Cardiac muscle cell (in vitro differentiated cells and primary cell): ENCODE measurements around the gene WDFY4. TPM values are rescaled to one million over a fixed set of nuclear protein-coding genes. Genes with fewer than 3 reads are reported as not detected.

Experiments
- DNase-seq, 2 donors: peaks; one replicate each; pipeline versions ENCODE4 v3.0.0 to v3.0.0-alpha.2; 2010 to 2017; ENCODE audit warnings: low read depth in 1 of 2, low spot score in 1 of 2
- H3K27ac ChIP-seq: fragments of 200-600 bp; sonication (generic); 2 replicates; pipeline ENCODE4 v1.5.1; 2016
- H3K27me3 ChIP-seq: fragments of 200-600 bp; sonication (generic); 2 replicates; pipeline ENCODE4 v1.6.0; 2016; ENCODE audit warnings: control low read depth
- H3K36me3 ChIP-seq: fragments of 200-600 bp; sonication (generic); 2 replicates; pipeline ENCODE4 v1.5.1; 2016; ENCODE audit warnings: control low read depth
- H3K4me1 ChIP-seq: fragments of 200-600 bp; sonication (generic); 2 replicates; pipeline ENCODE4 v1.8.1; 2017; ENCODE audit warnings: low read depth, mild to moderate bottlenecking, mixed run types
- H3K4me3 ChIP-seq: fragments of 200-600 bp; sonication (generic); 2 replicates; pipeline ENCODE4 v1.5.1; 2016; ENCODE audit warnings: mild to moderate bottlenecking
- H3K9me3 ChIP-seq: fragments of 200-600 bp; sonication (generic); 2 replicates; pipeline ENCODE4 v1.5.1; 2017; ENCODE audit warnings: low read depth, mild to moderate bottlenecking, control low read depth
- polyA plus RNA-seq: library from polyadenylated mRNA; unstranded; fragments of >200 nt; fragmentation: Nextera tagmentation; extraction: Ambion mirVana; gene quantifications from 2 replicates; pipeline ENCODE4 v1.2.1, GENCODE V29; 2016
- total RNA-seq: library from RNA; depleted of rRNA; stranded (reverse); fragments of >200 nt; gene quantifications from 2 replicates; pipeline ENCODE4 v1.2.3, GENCODE V29; 2016
- TF ChIP-seq, protein P1 (sequence below): IDR thresholded peaks from 2 replicates; pipeline ENCODE4 v1.5.1; 2012; ENCODE audit warnings: low read depth, mild to moderate bottlenecking, low read length

Gene WDFY4
- total and polyA plus RNA-seq, 2 experiments from 2014 or later: not detected

DNA sequence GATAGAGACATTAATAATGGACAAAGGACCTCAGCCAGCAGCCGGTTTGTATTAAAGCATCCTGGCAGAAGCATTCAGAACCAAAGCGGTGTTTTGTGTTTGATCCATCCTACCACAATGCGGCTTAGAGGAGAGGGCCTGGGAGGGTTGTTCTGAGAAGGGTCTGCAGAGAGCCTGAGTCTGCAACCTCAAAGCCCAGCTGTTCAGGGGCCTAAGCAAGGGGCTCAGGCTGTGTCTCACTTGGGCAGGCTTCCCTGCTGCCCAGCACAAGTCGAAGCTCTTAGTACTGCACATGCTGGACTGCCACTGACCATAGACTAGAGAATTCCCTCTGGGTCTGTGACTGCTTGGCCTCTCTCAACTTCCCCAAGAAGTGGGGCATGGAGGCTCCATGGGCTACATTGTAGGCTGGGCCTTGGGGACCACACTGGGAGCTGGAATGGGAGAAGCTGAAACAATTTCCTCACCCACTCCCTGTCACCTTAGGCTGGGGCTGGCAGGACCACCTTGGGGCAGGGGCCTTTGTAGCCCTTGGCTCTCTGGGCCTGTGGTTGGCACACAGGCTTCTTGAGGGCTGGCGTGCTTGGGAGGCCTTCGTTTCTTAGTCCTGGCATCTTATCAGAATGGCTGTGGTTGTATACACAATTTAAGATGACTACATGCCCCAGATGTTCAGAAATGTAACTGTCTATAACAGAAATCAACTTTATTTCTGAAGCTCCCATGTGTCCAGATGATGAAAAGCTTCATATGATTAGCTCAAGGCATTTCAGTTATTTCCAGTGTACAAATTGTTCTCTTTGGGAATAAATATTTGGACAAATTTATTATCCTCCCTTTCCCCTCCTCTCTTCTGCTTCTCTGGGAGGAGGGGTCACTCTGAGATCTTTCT, 210.5 kb downstream of the WDFY4 start:
- Histone ChIP-seq H3K36me3 (no peaks in the 10 kb centered on the region), H3K9me3 (no peaks in the 10 kb centered on the region), H3K27ac (no peak overlapping the region), H3K4me3 (no peak overlapping the region), H3K27me3 (no peaks in the 10 kb centered on the region), H3K4me1 (no peaks in the 10 kb centered on the region)
- TF ChIP-seq, protein P1, sequence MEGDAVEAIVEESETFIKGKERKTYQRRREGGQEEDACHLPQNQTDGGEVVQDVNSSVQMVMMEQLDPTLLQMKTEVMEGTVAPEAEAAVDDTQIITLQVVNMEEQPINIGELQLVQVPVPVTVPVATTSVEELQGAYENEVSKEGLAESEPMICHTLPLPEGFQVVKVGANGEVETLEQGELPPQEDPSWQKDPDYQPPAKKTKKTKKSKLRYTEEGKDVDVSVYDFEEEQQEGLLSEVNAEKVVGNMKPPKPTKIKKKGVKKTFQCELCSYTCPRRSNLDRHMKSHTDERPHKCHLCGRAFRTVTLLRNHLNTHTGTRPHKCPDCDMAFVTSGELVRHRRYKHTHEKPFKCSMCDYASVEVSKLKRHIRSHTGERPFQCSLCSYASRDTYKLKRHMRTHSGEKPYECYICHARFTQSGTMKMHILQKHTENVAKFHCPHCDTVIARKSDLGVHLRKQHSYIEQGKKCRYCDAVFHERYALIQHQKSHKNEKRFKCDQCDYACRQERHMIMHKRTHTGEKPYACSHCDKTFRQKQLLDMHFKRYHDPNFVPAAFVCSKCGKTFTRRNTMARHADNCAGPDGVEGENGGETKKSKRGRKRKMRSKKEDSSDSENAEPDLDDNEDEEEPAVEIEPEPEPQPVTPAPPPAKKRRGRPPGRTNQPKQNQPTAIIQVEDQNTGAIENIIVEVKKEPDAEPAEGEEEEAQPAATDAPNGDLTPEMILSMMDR: no peak
- DNase-seq: no peak

DNA sequence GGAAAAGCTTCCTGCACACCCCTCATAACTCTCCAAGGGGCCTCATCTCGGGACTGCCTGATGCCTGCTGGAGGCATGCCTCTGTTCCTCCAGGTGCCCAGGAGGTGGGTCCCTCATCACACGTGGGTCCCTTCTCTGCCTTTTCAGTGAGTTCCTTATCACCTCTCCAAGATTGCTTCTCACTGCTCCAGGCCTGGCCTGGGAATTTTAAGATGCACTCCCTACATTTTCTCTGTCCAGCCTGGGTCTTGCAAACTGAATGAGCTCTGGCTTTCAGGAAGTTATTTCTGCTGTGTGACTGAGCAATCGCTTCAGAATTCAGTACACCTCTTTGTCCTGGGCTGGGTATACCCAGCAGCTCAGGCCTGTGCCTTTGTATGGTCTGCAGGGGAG, 211.1 kb downstream of the WDFY4 start:
- TF ChIP-seq, protein P1: no peak
- no peaks in the 10 kb centered on the region for H3K36me3 ChIP-seq
- H3K27ac ChIP-seq: no peak overlapping the region
- no peak overlapping the region for H3K4me3 ChIP-seq
- no peaks in the 10 kb centered on the region for H3K4me1 ChIP-seq
- no peak for DNase-seq
- no peaks in the 10 kb centered on the region for H3K9me3 ChIP-seq
- H3K27me3 ChIP-seq: no peaks in the 10 kb centered on the region

DNA sequence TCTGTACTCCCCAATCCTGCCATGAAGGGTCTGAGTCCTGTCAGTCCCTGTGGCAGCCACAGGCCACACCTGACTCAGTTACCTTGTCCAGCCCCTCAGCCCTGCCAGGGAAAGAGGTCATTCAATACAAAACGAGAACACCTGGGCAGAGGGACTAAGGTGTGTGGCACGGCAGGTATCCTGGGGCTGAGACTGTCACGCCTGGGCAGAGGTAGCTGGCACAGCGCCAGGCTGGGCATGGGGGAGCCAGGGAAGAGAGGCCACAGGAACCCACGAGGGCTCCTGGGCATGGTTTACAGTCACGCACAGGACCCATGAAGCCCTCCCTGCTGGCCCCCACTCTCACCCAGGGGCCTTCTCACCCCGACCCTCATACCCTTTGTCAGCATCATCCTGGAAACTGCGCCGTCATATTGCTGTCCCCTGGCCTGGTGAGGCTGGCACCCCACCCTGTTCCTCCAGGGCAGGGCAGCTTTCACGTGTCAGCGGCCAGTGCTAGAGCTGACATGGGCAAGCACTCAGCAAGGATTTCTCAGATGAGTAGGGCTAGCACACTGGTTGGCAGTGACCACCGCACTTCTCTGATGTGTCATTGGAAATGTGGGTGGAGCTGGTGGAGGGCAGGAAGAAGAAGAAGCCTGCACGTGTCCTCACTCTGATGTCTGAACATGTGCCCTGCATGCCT, 212.2 kb downstream of the WDFY4 start:
- Histone ChIP-seq H3K36me3 (no peaks in the 10 kb centered on the region), H3K9me3 (no peaks in the 10 kb centered on the region), H3K4me1 (no peaks in the 10 kb centered on the region), H3K27me3 (no peaks in the 10 kb centered on the region), H3K27ac (no peak overlapping the region), H3K4me3 (no peak overlapping the region)
- no peak for DNase-seq
- TF ChIP-seq, protein P1: no peak

DNA sequence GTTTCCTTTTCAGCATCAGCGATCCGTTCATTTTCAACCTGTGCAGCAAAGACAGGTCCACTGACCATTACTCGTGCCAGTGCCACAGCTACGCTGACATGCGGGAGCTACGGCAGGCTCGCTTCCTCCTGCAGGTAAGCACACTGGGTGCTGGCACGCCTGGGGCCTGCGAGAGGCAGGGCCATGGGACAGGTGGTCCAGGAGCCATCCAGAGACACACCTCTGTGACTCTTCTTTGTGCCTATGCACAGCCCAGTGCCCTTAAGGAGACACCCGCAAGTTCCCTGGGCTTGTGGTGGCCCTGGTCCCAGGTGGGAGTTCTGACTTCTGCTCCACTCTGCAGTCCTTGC, 212.7 kb downstream of the WDFY4 start:
- Histone ChIP-seq H3K27ac (no peak overlapping the region), H3K36me3 (no peaks in the 10 kb centered on the region), H3K9me3 (no peaks in the 10 kb centered on the region), H3K4me3 (no peak overlapping the region), H3K27me3 (no peaks in the 10 kb centered on the region), H3K4me1 (no peaks in the 10 kb centered on the region)
- no peak for DNase-seq
- TF ChIP-seq, protein P1: no peak

DNA sequence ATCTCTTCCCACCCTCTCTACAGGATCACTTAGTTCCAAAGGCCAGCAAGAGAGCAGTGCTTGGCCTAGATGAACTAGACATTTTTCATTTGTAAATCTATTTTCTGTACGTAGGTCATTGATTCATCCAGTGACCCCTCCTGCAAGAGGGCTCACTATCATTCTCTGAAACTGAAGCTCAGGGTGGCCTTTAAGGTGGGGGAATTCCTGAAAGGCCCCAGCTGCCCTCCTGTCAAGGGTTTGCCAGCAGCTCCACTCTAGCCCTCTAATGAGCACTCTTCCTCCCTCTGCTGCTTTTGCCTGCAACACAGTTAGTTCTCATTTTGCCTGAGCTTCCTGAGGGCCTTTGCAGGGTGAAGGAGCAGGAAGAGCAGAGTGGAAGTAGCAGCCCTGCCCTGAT, 213.8 kb downstream of the WDFY4 start:
- no peak for DNase-seq
- TF ChIP-seq, protein P1: no peak

More for the DNA sequence above, 213.8 kb downstream of the WDFY4 start:
- Histone ChIP-seq H3K4me1 (no peaks in the 10 kb centered on the region), H3K36me3 (no peaks in the 10 kb centered on the region), H3K4me3 (no peak overlapping the region), H3K27me3 (no peaks in the 10 kb centered on the region), H3K27ac (no peak overlapping the region), H3K9me3 (no peaks in the 10 kb centered on the region)
